ENCODE results near the gene SHISA5.
"Not testable (repeated sequence)": the region's sequence is repeated elsewhere in the genome, so short reads cannot be mapped to it uniquely, and the experiment has no call there.

SHISA5 gene

GRCh38 chr3:48518638-48519276, 14.8 kb upstream of the SHISA5 start:
- DNase-seq, result no peak

GRCh38 chr3:48518069-48518468, 14.1 kb upstream of the SHISA5 start:
- no peak for DNase-seq

GRCh38 chr3:48516571-48516970, 12.6 kb upstream of the SHISA5 start:
- no peak for DNase-seq

- DNase-seq, result no peak
Measured at GRCh38 chr3:48514431-48515227, 10.7 kb upstream of the SHISA5 start.

- DNase-seq, result no peak
Measured at GRCh38 chr3:48511551-48511950, 7.6 kb upstream of the SHISA5 start.

GRCh38 chr3:48507256-48508061, 3.5 kb upstream of the SHISA5 start:
- DNase-seq, result no peak

GRCh38 chr3:48505968-48506504, 2.1 kb upstream of the SHISA5 start:
- no peak for DNase-seq

- no peak for DNase-seq
Measured at GRCh38 chr3:48505146-48505545, 1.2 kb upstream of the SHISA5 start.

GRCh38 chr3:48503401-48504050, 448 bp downstream of the SHISA5 start:
- no peak for DNase-seq

- DNase-seq, result no peak
Measured at GRCh38 chr3:48502728-48503168, 1.2 kb downstream of the SHISA5 start.

GRCh38 chr3:48502121-48502520, 1.9 kb downstream of the SHISA5 start:
- DNase-seq, result no peak

- DNase-seq, result no peak
Measured at GRCh38 chr3:48501196-48501595, 2.8 kb downstream of the SHISA5 start.

GRCh38 chr3:48500656-48501055, 3.3 kb downstream of the SHISA5 start:
- no peak for DNase-seq

- no peak for DNase-seq
Measured at GRCh38 chr3:48493203-48493501, 10.8 kb downstream of the SHISA5 start.

- no peak for DNase-seq
Measured at GRCh38 chr3:48492461-48493202, 11.3 kb downstream of the SHISA5 start.

- DNase-seq, result no peak
Measured at GRCh38 chr3:48486952-48487351, 17.0 kb downstream of the SHISA5 start.

- not testable (repeated sequence) for DNase-seq
Measured at GRCh38 chr3:48482822-48483221, 21.2 kb downstream of the SHISA5 start.

- DNase-seq, result not testable (repeated sequence)
Measured at GRCh38 chr3:48480891-48481290, 23.1 kb downstream of the SHISA5 start.

GRCh38 chr3:48478626-48479555, 25.1 kb downstream of the SHISA5 start:
- DNase-seq, result no peak

GRCh38 chr3:48477959-48478520, 25.9 kb downstream of the SHISA5 start:
- no peak for DNase-seq
